Right lobe of liver (tissue), 6 donors: ENCODE results near the gene ACVR2B. TPM values are rescaled to one million over a fixed set of nuclear protein-coding genes. Genes with fewer than 3 reads are reported as not detected.
A peak's percentile ranks its signal among the peaks of the same experiment; 100 is the strongest.

Source experiments
- ATAC-seq, 4 donors: fragments of 200-7000 bp; cut with Tn5 transposase; one replicate each; pipeline ENCODE4 v1.9.1; 2020; ENCODE audit warnings: mild to moderate bottlenecking in 4 of 4, moderate library complexity in 4 of 4
- DNase-seq, 3 donors: peaks; one replicate each; pipeline ENCODE4 v3.0.0-alpha.2; 2020
- H3K27ac ChIP-seq, 3 donors: fragments of 200-600 bp; one replicate each; pipeline ENCODE4 v1.8.0; 2022
- H3K27me3 ChIP-seq, 2 donors: fragments of 200-600 bp; one replicate each; pipeline ENCODE4 v1.8.0; 2022
- H3K36me3 ChIP-seq, 4 donors: fragments of 200-600 bp; sonication (generic) in 1 of 4; one replicate each; pipeline versions ENCODE4 v1.5.1 to v1.8.0; 2017 to 2022; ENCODE audit warnings: control low read depth in 1 of 4
- H3K4me1 ChIP-seq, 4 donors: fragments of 200-600 bp; sonication (generic) in 1 of 4; one replicate each; pipeline versions ENCODE4 v1.5.1 to v1.8.0; 2017 to 2022; ENCODE audit warnings: control low read depth in 1 of 4
- H3K4me3 ChIP-seq, 3 donors: fragments of 200-600 bp; one replicate each; pipeline ENCODE4 v1.8.0; 2022
- H3K9me3 ChIP-seq, 4 donors: fragments of 200-600 bp; sonication (generic) in 1 of 4; one replicate each; pipeline versions ENCODE4 v1.5.1 to v1.8.0; 2017 to 2022; ENCODE audit warnings: control low read depth in 1 of 4
- POLR2A ChIP-seq: fragments of 450-650 bp; IDR thresholded peaks from one replicate; pipeline ENCODE4 v1.6.1; 2017; ENCODE audit warnings: antibody characterized with exemption, mild to moderate bottlenecking
- WGBS: methylation state at CpG from one replicate; pipeline ENCODE4 v1.1.6; 2018; ENCODE audit warnings: low coverage, low lambda C conversion rate; ENCODE audit not compliant: insufficient coverage; ENCODE audit errors: missing lambda C conversion rate; 5-methylcytosine and 5-hydroxymethylcytosine counted together
- intact Hi-C, 2 donors: fragments of 100-400 bp; cut with DNase I; formaldehyde crosslinking; loops; one replicate each; pipeline versions ENCODE4 v1.11.2 to v1.14.1; 2022
- total RNA-seq, 6 experiments: library from RNA; depleted of rRNA in 2 of 6; stranded (reverse); fragments of >200 nt in 2 of 6; fragmentation: NEBNext Ultra II Directional in 3 of 6; extraction: Animal tissue kit (Norgen Biotek cat#: 25700) in 3 of 6; gene quantifications; one replicate each; pipeline versions ENCODE4 v1.1.0 to v1.2.4, GENCODE V29; 2016 to 2023
- TF ChIP-seq, protein P1 (sequence below), 4 donors: fragments of 200-600 bp in 3 of 4; fragments of 450-650 bp in 1 of 4; IDR thresholded peaks; one replicate each; pipeline versions ENCODE4 v1.5.1 to v1.8.0; 2016 to 2022; ENCODE audit warnings: antibody characterized with exemption in 4 of 4, mild to moderate bottlenecking in 2 of 4
- donor health status: DM: no; HTN: yes; CAD: no.
- donor health status: DM: no; HTN: no; CAD: no.
- donor health status: DM: no; HTN: no; CAD: no.
- donor health status: DM: no; HTN: yes; CAD: no.
- donor health status: DM: no; HTN: yes; CAD: no.

The ACVR2B gene
- total RNA-seq, 6 experiments from 2014 or later, result 2.0 to 5.9 (median 4.4) TPM

DNA sequence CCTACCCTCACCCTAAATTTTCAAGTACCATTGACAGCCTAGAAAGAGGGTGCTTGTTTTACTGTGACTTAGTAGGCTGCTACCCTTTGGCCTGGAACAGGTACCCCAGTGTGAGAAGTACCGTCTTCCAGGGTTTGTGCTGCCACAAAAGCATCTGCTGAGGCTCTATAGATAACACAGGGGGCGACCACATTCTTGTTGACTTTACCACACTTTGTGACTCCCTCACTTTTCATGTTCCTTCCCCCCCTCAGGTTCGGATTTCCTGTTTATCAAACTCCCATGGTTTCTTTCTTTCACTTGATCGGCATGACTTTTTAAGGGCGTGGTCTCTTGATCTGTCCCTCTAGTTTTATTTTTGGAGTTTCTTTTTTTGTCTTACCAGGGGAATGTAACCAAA is 66.0 kb downstream of the ACVR2B start:
- Histone ChIP-seq H3K4me3 (no peak overlapping the region), H3K27ac (no peak overlapping the region), H3K27me3 (no peaks in the 10 kb centered on the region), H3K9me3 (no peaks in the 10 kb centered on the region), H3K4me1 (no peaks in the 10 kb centered on the region), H3K36me3 (no peaks in the 10 kb centered on the region)
- DNase-seq, result no peak
- intact Hi-C loops, result loop anchor here (5.0 to 10.0 kb wide), 3 partner anchors 133 to 323 kb away; no protein-coding TSS in a partner anchor
- TF ChIP-seq POLR2A, result no peak
- TF ChIP-seq, protein P1, sequence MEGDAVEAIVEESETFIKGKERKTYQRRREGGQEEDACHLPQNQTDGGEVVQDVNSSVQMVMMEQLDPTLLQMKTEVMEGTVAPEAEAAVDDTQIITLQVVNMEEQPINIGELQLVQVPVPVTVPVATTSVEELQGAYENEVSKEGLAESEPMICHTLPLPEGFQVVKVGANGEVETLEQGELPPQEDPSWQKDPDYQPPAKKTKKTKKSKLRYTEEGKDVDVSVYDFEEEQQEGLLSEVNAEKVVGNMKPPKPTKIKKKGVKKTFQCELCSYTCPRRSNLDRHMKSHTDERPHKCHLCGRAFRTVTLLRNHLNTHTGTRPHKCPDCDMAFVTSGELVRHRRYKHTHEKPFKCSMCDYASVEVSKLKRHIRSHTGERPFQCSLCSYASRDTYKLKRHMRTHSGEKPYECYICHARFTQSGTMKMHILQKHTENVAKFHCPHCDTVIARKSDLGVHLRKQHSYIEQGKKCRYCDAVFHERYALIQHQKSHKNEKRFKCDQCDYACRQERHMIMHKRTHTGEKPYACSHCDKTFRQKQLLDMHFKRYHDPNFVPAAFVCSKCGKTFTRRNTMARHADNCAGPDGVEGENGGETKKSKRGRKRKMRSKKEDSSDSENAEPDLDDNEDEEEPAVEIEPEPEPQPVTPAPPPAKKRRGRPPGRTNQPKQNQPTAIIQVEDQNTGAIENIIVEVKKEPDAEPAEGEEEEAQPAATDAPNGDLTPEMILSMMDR (IDR thresholded peaks at IDR 0.05), result no peak
- no peak for ATAC-seq
- 46% methylated on average over 5 of the region's 5 CpGs for WGBS

- Histone ChIP-seq H3K4me1 (no peaks in the 10 kb centered on the region), H3K36me3 (no peaks in the 10 kb centered on the region), H3K27me3 (no peaks in the 10 kb centered on the region), H3K27ac (no peak overlapping the region), H3K4me3 (no peak overlapping the region), H3K9me3 (no peaks in the 10 kb centered on the region)
- TF ChIP-seq POLR2A, result no peak
- TF ChIP-seq, protein P1 (IDR thresholded peaks at IDR 0.05), result peak; percentile 84 to 95 (median 92)
- ATAC-seq (peak; percentile 77 to 88 (median 82)), DNase-seq (peak in 2 of 3 donors; percentile 35 to 42)
- 2% methylated on average over 5 of the region's 5 CpGs for WGBS
- intact Hi-C loops, result loop anchor here (5.0 to 10.0 kb wide), 3 partner anchors 131 to 321 kb away; no protein-coding TSS in a partner anchor
These were observed 67.8 kb downstream of the ACVR2B start for GRCh38 chr3:38521391-38521987.

- intact Hi-C loops, result loop anchor here (5.0 to 10.0 kb wide), 3 partner anchors 130 to 320 kb away; no protein-coding TSS in a partner anchor
These were observed 68.3 kb downstream of the ACVR2B start for GRCh38 chr3:38522002-38522401.

DNA sequence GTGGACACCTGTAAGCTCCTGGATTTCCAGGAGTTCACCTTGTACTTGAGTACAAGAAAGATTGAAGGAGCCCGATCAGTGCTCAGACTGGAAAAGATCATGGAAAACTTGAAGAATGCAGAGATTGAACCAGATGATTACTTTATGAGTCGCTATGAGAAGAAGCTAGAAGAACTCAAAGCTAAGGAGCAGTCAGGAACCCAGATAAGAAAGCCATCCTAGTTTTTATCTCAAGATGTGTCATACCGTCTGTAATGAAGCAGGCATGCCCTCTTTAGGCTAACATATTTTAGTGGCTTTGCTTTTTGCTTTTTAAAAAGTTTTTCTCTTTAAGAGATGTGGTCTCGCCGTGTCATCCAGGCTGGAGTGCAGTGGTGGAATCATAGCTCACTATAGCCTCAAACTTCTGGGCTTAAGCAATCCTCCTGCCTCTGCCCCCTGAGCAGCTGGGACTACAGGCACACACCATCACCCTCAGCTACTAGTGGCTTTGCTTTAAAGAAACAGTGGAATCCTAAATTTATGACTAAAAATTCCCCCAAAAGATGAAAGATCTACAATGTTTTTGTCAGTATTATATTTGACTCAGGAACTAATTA is 70.5 kb downstream of the ACVR2B start:
- no peak for ATAC-seq
- no peak overlapping the region for H3K4me3 ChIP-seq
- no peaks in the 10 kb centered on the region for H3K9me3 ChIP-seq
- no peaks in the 10 kb centered on the region for H3K4me1 ChIP-seq
- no peaks in the 10 kb centered on the region for H3K36me3 ChIP-seq
- DNase-seq, result no peak
- intact Hi-C loops, result loop anchor here (5.0 to 10.0 kb wide), 3 partner anchors 128 to 318 kb away; no protein-coding TSS in a partner anchor
- WGBS, result 90% methylated on average over 4 of the region's 5 CpGs
- no peaks in the 10 kb centered on the region for H3K27me3 ChIP-seq
- no peak overlapping the region for H3K27ac ChIP-seq
- TF ChIP-seq POLR2A, result no peak
- TF ChIP-seq, protein P1 (IDR thresholded peaks at IDR 0.05), result no peak

More at GRCh38 chr3:38522002-38522401, 68.3 kb downstream of the ACVR2B start:
- Histone ChIP-seq H3K36me3 (no peaks in the 10 kb centered on the region), H3K4me3 (no peak overlapping the region), H3K4me1 (no peaks in the 10 kb centered on the region), H3K9me3 (no peaks in the 10 kb centered on the region), H3K27me3 (no peaks in the 10 kb centered on the region), H3K27ac (no peak overlapping the region)
- no peak for DNase-seq
- 89% methylated on average over 4 of the region's 6 CpGs for WGBS
- ATAC-seq, result no peak
- TF ChIP-seq, protein P1 (IDR thresholded peaks at IDR 0.05), result no peak
- TF ChIP-seq POLR2A, result no peak
